Measurements from ENCODE around the gene SAMD4B.

DNA sequence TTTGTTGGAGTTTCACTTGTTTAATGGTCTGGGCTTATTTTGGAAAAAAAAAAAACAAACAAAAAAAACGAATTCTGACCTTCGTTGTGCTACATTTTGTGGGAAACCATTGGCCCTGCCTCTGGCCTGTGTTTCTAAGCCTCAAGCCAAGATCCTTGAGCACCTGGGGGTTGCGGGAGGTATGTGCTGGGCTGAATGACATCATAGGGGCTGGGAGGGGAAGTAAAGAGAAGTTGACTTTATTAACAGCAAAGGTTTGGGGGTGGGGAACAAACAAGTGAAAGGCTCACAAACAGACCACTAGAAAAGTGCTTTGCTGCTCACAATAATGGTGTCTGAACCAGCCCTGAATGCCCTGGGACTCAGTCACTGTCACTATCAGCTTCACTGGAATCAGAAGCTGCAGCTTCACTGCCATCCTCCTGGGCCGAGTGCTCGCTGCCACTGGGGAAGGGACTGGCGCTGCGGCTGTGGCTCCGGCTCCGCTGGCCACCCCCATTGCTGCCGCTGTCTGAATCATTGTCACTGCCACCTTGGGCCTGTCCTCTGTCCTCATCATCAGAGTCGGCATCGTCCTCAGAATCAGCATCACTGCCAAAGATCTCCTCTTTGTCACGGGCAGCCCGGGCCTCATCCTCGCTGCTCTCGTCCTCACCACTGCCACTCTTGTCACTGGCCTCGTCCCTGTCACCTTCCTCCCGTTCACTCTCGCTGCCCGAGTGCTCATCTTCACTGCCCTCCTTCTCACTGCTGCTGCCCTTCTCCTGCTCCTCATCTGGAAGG lies 43.6 kb downstream of the SAMD4B start:
- TF ChIP-seq, protein P1, sequence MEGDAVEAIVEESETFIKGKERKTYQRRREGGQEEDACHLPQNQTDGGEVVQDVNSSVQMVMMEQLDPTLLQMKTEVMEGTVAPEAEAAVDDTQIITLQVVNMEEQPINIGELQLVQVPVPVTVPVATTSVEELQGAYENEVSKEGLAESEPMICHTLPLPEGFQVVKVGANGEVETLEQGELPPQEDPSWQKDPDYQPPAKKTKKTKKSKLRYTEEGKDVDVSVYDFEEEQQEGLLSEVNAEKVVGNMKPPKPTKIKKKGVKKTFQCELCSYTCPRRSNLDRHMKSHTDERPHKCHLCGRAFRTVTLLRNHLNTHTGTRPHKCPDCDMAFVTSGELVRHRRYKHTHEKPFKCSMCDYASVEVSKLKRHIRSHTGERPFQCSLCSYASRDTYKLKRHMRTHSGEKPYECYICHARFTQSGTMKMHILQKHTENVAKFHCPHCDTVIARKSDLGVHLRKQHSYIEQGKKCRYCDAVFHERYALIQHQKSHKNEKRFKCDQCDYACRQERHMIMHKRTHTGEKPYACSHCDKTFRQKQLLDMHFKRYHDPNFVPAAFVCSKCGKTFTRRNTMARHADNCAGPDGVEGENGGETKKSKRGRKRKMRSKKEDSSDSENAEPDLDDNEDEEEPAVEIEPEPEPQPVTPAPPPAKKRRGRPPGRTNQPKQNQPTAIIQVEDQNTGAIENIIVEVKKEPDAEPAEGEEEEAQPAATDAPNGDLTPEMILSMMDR (IDR thresholded peaks at IDR 0.05 in 2 of 3, conservative IDR thresholded peaks at IDR 0.05 in 1 of 3; ENCODE audit: control insufficient read depth in 2 of 3, extremely low read depth in 1 of 3, insufficient read depth in 1 of 3, low read depth in 3 of 3, low read length in 3 of 3): no peak
- TF ChIP-seq POLR2A (IDR thresholded peaks at IDR 0.05; ENCODE audit: low read depth, low read length) (peak; percentile 36; the same call in 1 of the 2 replicates), BHLHE40 (IDR thresholded peaks at IDR 0.05; ENCODE audit: borderline replicate concordance in 1 of 2, low read depth in 2 of 2, low read length in 1 of 2) (no peak), MYC (IDR thresholded peaks at IDR 0.05; ENCODE audit: insufficient read depth, insufficient read length, insufficient replicate concordance, low read length, severe bottlenecking) (no peak), SPI1 (IDR thresholded peaks at IDR 0.05; ENCODE audit: borderline replicate concordance, insufficient read depth, low read depth, low read length) (no peak), EP300 (IDR thresholded peaks at IDR 0.05; ENCODE audit: borderline replicate concordance in 1 of 2, control insufficient read depth in 1 of 2, low read depth in 2 of 2, low read length in 2 of 2) (no peak), NFIC (IDR thresholded peaks at IDR 0.05; ENCODE audit: low read depth, low read length) (no peak), CBFB (IDR thresholded peaks at IDR 0.05; ENCODE audit: low read depth) (no peak), ZNF384 (IDR thresholded peaks at IDR 0.05; ENCODE audit: borderline replicate concordance, low read depth, low read length) (no peak), POLR2AphosphoS5 (IDR thresholded peaks at IDR 0.05; ENCODE audit: low read length) (no peak)
- TF ChIP-seq, protein P2, sequence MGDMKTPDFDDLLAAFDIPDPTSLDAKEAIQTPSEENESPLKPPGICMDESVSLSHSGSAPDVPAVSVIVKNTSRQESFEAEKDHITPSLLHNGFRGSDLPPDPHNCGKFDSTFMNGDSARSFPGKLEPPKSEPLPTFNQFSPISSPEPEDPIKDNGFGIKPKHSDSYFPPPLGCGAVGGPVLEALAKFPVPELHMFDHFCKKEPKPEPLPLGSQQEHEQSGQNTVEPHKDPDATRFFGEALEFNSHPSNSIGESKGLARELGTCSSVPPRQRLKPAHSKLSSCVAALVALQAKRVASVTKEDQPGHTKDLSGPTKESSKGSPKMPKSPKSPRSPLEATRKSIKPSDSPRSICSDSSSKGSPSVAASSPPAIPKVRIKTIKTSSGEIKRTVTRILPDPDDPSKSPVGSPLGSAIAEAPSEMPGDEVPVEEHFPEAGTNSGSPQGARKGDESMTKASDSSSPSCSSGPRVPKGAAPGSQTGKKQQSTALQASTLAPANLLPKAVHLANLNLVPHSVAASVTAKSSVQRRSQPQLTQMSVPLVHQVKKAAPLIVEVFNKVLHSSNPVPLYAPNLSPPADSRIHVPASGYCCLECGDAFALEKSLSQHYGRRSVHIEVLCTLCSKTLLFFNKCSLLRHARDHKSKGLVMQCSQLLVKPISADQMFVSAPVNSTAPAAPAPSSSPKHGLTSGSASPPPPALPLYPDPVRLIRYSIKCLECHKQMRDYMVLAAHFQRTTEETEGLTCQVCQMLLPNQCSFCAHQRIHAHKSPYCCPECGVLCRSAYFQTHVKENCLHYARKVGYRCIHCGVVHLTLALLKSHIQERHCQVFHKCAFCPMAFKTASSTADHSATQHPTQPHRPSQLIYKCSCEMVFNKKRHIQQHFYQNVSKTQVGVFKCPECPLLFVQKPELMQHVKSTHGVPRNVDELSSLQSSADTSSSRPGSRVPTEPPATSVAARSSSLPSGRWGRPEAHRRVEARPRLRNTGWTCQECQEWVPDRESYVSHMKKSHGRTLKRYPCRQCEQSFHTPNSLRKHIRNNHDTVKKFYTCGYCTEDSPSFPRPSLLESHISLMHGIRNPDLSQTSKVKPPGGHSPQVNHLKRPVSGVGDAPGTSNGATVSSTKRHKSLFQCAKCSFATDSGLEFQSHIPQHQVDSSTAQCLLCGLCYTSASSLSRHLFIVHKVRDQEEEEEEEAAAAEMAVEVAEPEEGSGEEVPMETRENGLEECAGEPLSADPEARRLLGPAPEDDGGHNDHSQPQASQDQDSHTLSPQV (IDR thresholded peaks at IDR 0.05): no peak
- TF ChIP-seq, protein P3, sequence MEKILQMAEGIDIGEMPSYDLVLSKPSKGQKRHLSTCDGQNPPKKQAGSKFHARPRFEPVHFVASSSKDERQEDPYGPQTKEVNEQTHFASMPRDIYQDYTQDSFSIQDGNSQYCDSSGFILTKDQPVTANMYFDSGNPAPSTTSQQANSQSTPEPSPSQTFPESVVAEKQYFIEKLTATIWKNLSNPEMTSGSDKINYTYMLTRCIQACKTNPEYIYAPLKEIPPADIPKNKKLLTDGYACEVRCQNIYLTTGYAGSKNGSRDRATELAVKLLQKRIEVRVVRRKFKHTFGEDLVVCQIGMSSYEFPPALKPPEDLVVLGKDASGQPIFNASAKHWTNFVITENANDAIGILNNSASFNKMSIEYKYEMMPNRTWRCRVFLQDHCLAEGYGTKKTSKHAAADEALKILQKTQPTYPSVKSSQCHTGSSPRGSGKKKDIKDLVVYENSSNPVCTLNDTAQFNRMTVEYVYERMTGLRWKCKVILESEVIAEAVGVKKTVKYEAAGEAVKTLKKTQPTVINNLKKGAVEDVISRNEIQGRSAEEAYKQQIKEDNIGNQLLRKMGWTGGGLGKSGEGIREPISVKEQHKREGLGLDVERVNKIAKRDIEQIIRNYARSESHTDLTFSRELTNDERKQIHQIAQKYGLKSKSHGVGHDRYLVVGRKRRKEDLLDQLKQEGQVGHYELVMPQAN (conservative IDR thresholded peaks at IDR 0.05): no peak
